Stimulated activated CD8-positive, alpha-beta memory T cell treated with anti-CD3 and anti-CD28 coated beads, Interleukin-12 subunit alpha, Interleukin-12 subunit beta, amount 100 ng/mL, for 24 hours (primary cell): Measurements from ENCODE around the gene LAMC3.

Experiments
- DNase-seq: peaks from one replicate; pipeline ENCODE4 v3.0.0-alpha.2; 2020; ENCODE audit errors: extremely low read depth

LAMC3 gene

GRCh38 chr9:130979591-130980385 is 29.2 kb upstream of the LAMC3 start:
- no peak for DNase-seq

GRCh38 chr9:130980526-130980925 is 28.4 kb upstream of the LAMC3 start:
- no peak for DNase-seq

- no peak for DNase-seq
Observed at GRCh38 chr9:130981002-130981755, 27.8 kb upstream of the LAMC3 start.

- no peak for DNase-seq
Observed at GRCh38 chr9:130981756-130982137, 27.2 kb upstream of the LAMC3 start.

GRCh38 chr9:130982636-130983358 is 26.2 kb upstream of the LAMC3 start:
- DNase-seq, result no peak

- DNase-seq, result no peak
Observed at GRCh38 chr9:130983359-130983670, 25.7 kb upstream of the LAMC3 start.

- no peak for DNase-seq
Observed at GRCh38 chr9:130983970-130984369, 25.0 kb upstream of the LAMC3 start.

- DNase-seq, result no peak
Observed at GRCh38 chr9:130984521-130984920, 24.5 kb upstream of the LAMC3 start.

- DNase-seq, result no peak
Observed at GRCh38 chr9:130985029-130985428, 23.9 kb upstream of the LAMC3 start.

GRCh38 chr9:130985606-130986162 is 23.3 kb upstream of the LAMC3 start:
- DNase-seq, result no peak

GRCh38 chr9:130986356-130986965 is 22.5 kb upstream of the LAMC3 start:
- no peak for DNase-seq

- no peak for DNase-seq
Observed at GRCh38 chr9:130987054-130987453, 21.9 kb upstream of the LAMC3 start.

GRCh38 chr9:130987738-130988399 is 21.1 kb upstream of the LAMC3 start:
- DNase-seq, result no peak

- DNase-seq, result no peak
Observed at GRCh38 chr9:130988400-130988747, 20.6 kb upstream of the LAMC3 start.

- no peak for DNase-seq
Observed at GRCh38 chr9:130988905-130989304, 20.1 kb upstream of the LAMC3 start.

GRCh38 chr9:130989391-130989790 is 19.6 kb upstream of the LAMC3 start:
- no peak for DNase-seq

GRCh38 chr9:130989891-130990290 is 19.1 kb upstream of the LAMC3 start:
- no peak for DNase-seq

- no peak for DNase-seq
Observed at GRCh38 chr9:130990306-130990977, 18.5 kb upstream of the LAMC3 start.

GRCh38 chr9:130990978-130991777 is 17.8 kb upstream of the LAMC3 start:
- DNase-seq, result no peak
